Neuronal stem cell (in vitro differentiated cells): ENCODE measurements around the gene TNS1.

Experiments
- DNase-seq: peaks from one replicate; pipeline ENCODE4 v3.0.0-alpha.2; 2013; ENCODE audit warnings: low spot score
- H2AFZ ChIP-seq: one replicate; pipeline ENCODE4 v1.6.1; 2013; ENCODE audit warnings: mild to moderate bottlenecking, low read length, inconsistent platforms
- H2AK5ac ChIP-seq: 2 replicates; pipeline ENCODE4 v1.6.1; 2013; ENCODE audit warnings: low read depth, mild to moderate bottlenecking, inconsistent platforms, low read length, moderate library complexity, mixed read lengths
- H2BK120ac ChIP-seq: 2 replicates; pipeline ENCODE4 v1.6.1; 2013; ENCODE audit warnings: low read depth, mild to moderate bottlenecking, inconsistent platforms, low read length, moderate library complexity, mixed read lengths
- H2BK12ac ChIP-seq: one replicate; pipeline ENCODE4 v1.6.1; 2013; ENCODE audit warnings: low read length, inconsistent platforms
- H2BK15ac ChIP-seq: 2 replicates; pipeline ENCODE4 v1.6.1; 2013; ENCODE audit warnings: mild to moderate bottlenecking, low read length, inconsistent platforms, mixed read lengths
- H2BK5ac ChIP-seq: one replicate; pipeline ENCODE4 v1.6.1; 2013; ENCODE audit warnings: inconsistent platforms, mild to moderate bottlenecking, low read length, moderate library complexity
- H3K14ac ChIP-seq: one replicate; pipeline ENCODE4 v1.6.1; 2013; ENCODE audit warnings: low read length, inconsistent platforms
- H3K18ac ChIP-seq: 2 replicates; pipeline ENCODE4 v1.6.1; 2013; ENCODE audit warnings: low read length, inconsistent platforms
- H3K23ac ChIP-seq: 2 replicates; pipeline ENCODE4 v1.6.1; 2013; ENCODE audit warnings: low read depth, mild to moderate bottlenecking, mixed read lengths, low read length, inconsistent platforms; ENCODE audit not compliant: poor library complexity
- H3K27ac ChIP-seq: replicated peaks from 3 replicates; pipeline ENCODE4 v1.5.1; 2013; ENCODE audit warnings: low read length, inconsistent platforms
- H3K27me3 ChIP-seq, 3 experiments: 2 replicates each; pipeline ENCODE4 v1.6.1; 2013; ENCODE audit warnings: low read length in 3 of 3, mild to moderate bottlenecking in 2 of 3, inconsistent platforms in 1 of 3, low read depth in 1 of 3, mixed read lengths in 1 of 3, moderate library complexity in 1 of 3; ENCODE audit not compliant: control insufficient read depth in 3 of 3, insufficient read depth in 3 of 3
- H3K36me3 ChIP-seq, 2 donors: replicated peaks in 1 of 2; 2 replicates each; pipeline ENCODE4 v1.6.1; 2013; ENCODE audit warnings: low read length in 2 of 2; ENCODE audit not compliant: control insufficient read depth in 2 of 2, insufficient read depth in 2 of 2
- H3K4ac ChIP-seq: 2 replicates; pipeline ENCODE4 v1.6.1; 2013; ENCODE audit warnings: inconsistent platforms, mild to moderate bottlenecking, low read length, moderate library complexity
- H3K4me1 ChIP-seq, 2 donors: 1 replicate in 1 of 2; 2 replicates in 1 of 2; pipeline ENCODE4 v1.6.1; 2013; ENCODE audit warnings: low read length in 2 of 2, low read depth in 1 of 2; ENCODE audit not compliant: control insufficient read depth in 2 of 2, insufficient read depth in 1 of 2
- H3K4me2 ChIP-seq: one replicate; pipeline ENCODE4 v1.6.1; 2013; ENCODE audit warnings: mild to moderate bottlenecking, low read length, inconsistent platforms; ENCODE audit not compliant: insufficient read depth, poor library complexity, severe bottlenecking
- H3K4me3 ChIP-seq, 2 donors: 2 replicates each; pipeline ENCODE4 v1.5.1; 2013; ENCODE audit warnings: low read length in 2 of 2, mild to moderate bottlenecking in 2 of 2, inconsistent platforms in 1 of 2, moderate library complexity in 1 of 2
- H3K79me1 ChIP-seq: one replicate; pipeline ENCODE4 v1.6.1; 2013; ENCODE audit warnings: low read depth, mild to moderate bottlenecking, inconsistent platforms, low read length, moderate library complexity
- H3K9ac ChIP-seq: one replicate; pipeline ENCODE4 v1.6.1; 2013; ENCODE audit warnings: mild to moderate bottlenecking, low read depth, low read length, inconsistent platforms; ENCODE audit not compliant: poor library complexity
- H3K9me3 ChIP-seq, 2 donors: replicated peaks in 1 of 2; 2 replicates each; pipeline versions ENCODE3 to v1.6.1; 2013; ENCODE audit warnings: low read length in 2 of 2, mild to moderate bottlenecking in 2 of 2, inconsistent platforms in 1 of 2, low read depth in 1 of 2, mixed read lengths in 1 of 2, moderate library complexity in 1 of 2; ENCODE audit not compliant: control insufficient read depth in 2 of 2, insufficient read depth in 1 of 2
- H4K8ac ChIP-seq: one replicate; pipeline ENCODE4 v1.6.1; 2013; ENCODE audit warnings: low read depth, mild to moderate bottlenecking, inconsistent platforms, low read length, moderate library complexity
- H4K91ac ChIP-seq: one replicate; pipeline ENCODE4 v1.6.1; 2013; ENCODE audit warnings: low read length, low read depth, mild to moderate bottlenecking, inconsistent platforms; ENCODE audit not compliant: poor library complexity
- WGBS, 2 donors: extraction: QIAGEN DNeasy Blood & Tissue Kit; methylation state at CpG; one replicate each; pipeline ENCODE4 v1.1.7; 2013; ENCODE audit warnings: missing lambda C conversion rate in 2 of 2, mixed read lengths in 1 of 2; ENCODE audit not compliant: insufficient read length in 2 of 2, insufficient replicate concordance in 1 of 2; ENCODE audit errors: extremely low coverage in 2 of 2; 5-methylcytosine and 5-hydroxymethylcytosine counted together

TNS1 gene

DNA sequence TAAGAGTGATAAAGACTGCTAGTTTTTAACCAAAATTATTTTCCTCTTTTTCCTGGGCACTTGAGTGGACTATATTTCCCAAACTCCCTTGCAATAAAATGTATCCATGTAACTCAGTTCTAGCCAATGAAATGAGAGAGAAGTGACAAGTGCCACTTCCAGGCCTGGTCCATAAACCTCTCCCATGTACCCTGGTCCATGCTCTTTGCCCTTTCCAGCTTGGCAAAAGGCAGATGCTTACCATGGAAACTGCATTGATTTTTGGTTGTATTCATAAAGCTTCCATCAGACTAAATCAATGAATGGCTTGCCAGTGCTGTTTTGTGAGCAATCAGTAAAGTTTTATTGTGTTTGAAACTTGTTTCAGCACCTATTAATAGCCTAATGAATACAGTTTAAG, 229.3 kb downstream of the TNS1 start:
- Histone ChIP-seq H3K9me3 (no peaks in the 10 kb centered on the region), H3K4me1 (no peaks in the 10 kb centered on the region), H3K4ac (no peak overlapping the region), H3K4me3 (no peak overlapping the region), H2BK12ac (no peak overlapping the region), H3K9ac (no peak overlapping the region), H3K36me3 (no peaks in the 10 kb centered on the region), H3K23ac (no peak overlapping the region), H3K4me2 (no peak overlapping the region), H4K91ac (no peak overlapping the region), H3K79me1 (no peaks in the 10 kb centered on the region), H2AK5ac (no peak overlapping the region), H3K14ac (no peak overlapping the region), H3K18ac (no peak overlapping the region), H3K27me3 (peaks cover 0 to 13% (median 1%) of the 10 kb centered on the region in 3 experiments), H2BK15ac (no peak overlapping the region), H2BK120ac (no peak overlapping the region), H2AFZ (no peak overlapping the region), H2BK5ac (no peak overlapping the region), H4K8ac (no peak overlapping the region), H3K27ac (no peak overlapping the region)
- no peak for DNase-seq

DNA sequence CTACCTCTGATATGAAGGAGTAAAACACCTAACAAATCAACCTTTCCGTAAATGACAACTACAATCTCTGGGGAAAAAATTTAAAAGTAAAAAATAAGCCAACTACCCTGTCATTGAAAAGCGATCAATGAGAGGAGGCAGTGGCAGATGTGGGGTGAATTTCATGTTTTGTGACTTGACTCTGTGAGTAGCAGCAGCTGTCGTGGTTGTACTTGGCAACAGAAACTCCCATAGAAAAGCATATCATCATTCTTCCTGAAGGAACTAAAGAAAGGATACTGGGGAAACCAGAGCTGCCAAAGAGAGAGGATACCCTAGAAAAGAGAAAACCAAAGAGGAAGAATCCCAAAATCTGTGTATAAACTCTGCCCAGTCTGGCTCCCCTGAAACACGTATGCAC, 236.4 kb downstream of the TNS1 start:
- no peak overlapping the region for H2AK5ac ChIP-seq
- no peak overlapping the region for H2AFZ ChIP-seq
- no peak overlapping the region for H2BK5ac ChIP-seq
- H3K4me1 ChIP-seq, result no peaks in the 10 kb centered on the region
- H2BK15ac ChIP-seq, result no peak overlapping the region
- H3K23ac ChIP-seq, result no peak overlapping the region
- H3K36me3 ChIP-seq, result no peaks in the 10 kb centered on the region
- no peak overlapping the region for H3K4me3 ChIP-seq
- no peak overlapping the region for H2BK120ac ChIP-seq
- no peak overlapping the region for H3K9ac ChIP-seq
- H3K27ac ChIP-seq, result no peak overlapping the region
- no peak overlapping the region for H4K8ac ChIP-seq
- no peak overlapping the region for H3K4ac ChIP-seq
- DNase-seq, result no peak
- H3K14ac ChIP-seq, result no peak overlapping the region
- WGBS, 2 donors, result no CpG with 5 or more reads among the region's 4 CpGs
- no peaks in the 10 kb centered on the region for H3K79me1 ChIP-seq
- H4K91ac ChIP-seq, result no peak overlapping the region
- H2BK12ac ChIP-seq, result no peak overlapping the region
- H3K27me3 ChIP-seq, result peaks cover 0 to 9% (median 0%) of the 10 kb centered on the region in 3 experiments
- no peak overlapping the region for H3K4me2 ChIP-seq
- H3K18ac ChIP-seq, result no peak overlapping the region
- H3K9me3 ChIP-seq, result peaks cover 2 to 5% of the 10 kb centered on the region in 2 donors

DNA sequence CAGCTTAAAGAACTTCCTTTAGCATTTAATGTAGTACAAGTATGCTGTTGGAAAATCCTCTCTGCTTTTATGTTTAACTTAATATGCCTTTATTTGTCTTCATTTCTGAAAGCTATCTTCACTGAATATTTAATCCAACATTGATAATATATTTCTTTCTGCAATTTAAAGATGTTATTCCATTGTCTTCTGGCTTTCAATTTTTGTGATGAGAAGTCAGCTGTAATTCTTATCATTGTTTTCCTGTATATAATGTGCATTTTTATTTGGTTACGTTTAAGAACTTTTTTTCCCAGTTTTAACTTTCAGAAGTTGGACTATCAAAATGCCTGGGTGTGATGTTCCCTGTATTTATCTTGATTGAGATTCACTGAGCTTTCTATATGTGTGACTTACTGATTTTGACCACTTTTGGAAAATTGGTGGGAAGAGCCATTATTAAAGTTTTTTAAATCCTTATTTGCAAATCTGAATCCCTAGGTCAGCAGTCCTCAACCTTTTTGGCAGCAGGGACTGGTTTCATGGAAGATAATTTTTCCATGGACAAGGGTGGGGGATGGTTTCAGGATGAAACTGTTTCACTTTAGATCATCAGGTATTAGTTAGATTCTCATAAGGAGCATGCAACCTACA, 241.0 kb downstream of the TNS1 start:
- Histone ChIP-seq H4K91ac (no peak overlapping the region), H2BK5ac (no peak overlapping the region), H3K4me1 (no peaks in the 10 kb centered on the region), H3K4me3 (no peak overlapping the region), H3K9ac (no peak overlapping the region), H2AK5ac (no peak overlapping the region), H3K23ac (no peak overlapping the region), H3K9me3 (peaks cover 3 to 5% of the 10 kb centered on the region in 2 donors), H3K4me2 (no peak overlapping the region), H3K4ac (no peak overlapping the region), H3K27me3 (no peaks in the 10 kb centered on the region), H4K8ac (no peak overlapping the region), H3K14ac (no peak overlapping the region), H3K18ac (no peak overlapping the region), H2BK120ac (no peak overlapping the region), H2BK12ac (no peak overlapping the region), H2AFZ (no peak overlapping the region), H3K79me1 (no peaks in the 10 kb centered on the region), H2BK15ac (no peak overlapping the region), H3K27ac (no peak overlapping the region), H3K36me3 (no peaks in the 10 kb centered on the region)
- no CpG with 5 or more reads among the region's 1 CpG for WGBS, 2 donors
- no peak for DNase-seq

DNA sequence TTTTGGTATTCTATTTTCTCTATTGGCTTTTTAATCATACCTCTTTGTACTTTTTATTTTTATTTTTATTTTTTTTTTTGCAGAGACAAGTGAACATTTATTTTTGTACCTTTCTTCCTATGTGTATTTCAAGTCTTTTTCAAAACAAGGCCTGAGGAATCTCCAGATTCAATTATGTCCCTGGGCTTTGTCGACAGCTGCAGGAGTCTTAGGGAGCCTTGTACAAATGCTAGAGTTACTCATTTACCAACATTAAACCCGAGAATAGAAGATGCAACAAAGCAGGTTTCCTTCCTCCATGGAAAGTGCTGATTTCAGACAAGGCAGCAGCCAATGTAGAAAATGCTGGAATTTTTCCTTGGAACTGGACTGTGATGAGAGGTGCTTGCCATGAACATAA, 242.8 kb downstream of the TNS1 start:
- no peak for DNase-seq
- Histone ChIP-seq H3K79me1 (no peaks in the 10 kb centered on the region), H2BK12ac (no peak overlapping the region), H2AFZ (no peak overlapping the region), H4K91ac (no peak overlapping the region), H3K14ac (no peak overlapping the region), H4K8ac (no peak overlapping the region), H2AK5ac (no peak overlapping the region), H3K27ac (no peak overlapping the region), H3K4me1 (peaks cover 0 to 3% of the 10 kb centered on the region in 2 donors), H3K23ac (no peak overlapping the region), H2BK120ac (no peak overlapping the region), H3K9me3 (peaks cover 3 to 5% of the 10 kb centered on the region in 2 donors), H3K4me3 (no peak overlapping the region), H2BK5ac (no peak overlapping the region), H3K18ac (no peak overlapping the region), H3K27me3 (no peaks in the 10 kb centered on the region), H3K4me2 (no peak overlapping the region), H2BK15ac (no peak overlapping the region), H3K36me3 (no peaks in the 10 kb centered on the region), H3K4ac (no peak overlapping the region), H3K9ac (no peak overlapping the region)
- WGBS, 2 donors, result no CpG with 5 or more reads among the region's 2 CpGs
